Left renal pelvis (tissue), 4 donors: ENCODE data around the gene TMEM229A. TPM values are rescaled to one million over a fixed set of nuclear protein-coding genes. Genes with fewer than 3 reads are reported as not detected.

Experiments
- polyA plus RNA-seq, 4 donors: library from polyadenylated mRNA; unstranded; fragments of 120-200 nt; gene quantifications; one replicate each; pipeline ENCODE4 v1.2.1, GENCODE V29; 2013; ENCODE audit not compliant: insufficient read length in 4 of 4

The TMEM229A gene
- polyA plus RNA-seq, 4 donors = 0.08 to 0.53 (median 0.14) TPM

Other genes starting within 250 kb of the TMEM229A start
- under 1 TPM in 3 of 4 donors, not detected in 1; 0.08 to 0.32 (median 0.30) TPM for gene HYAL4, start 187.9 kb downstream of the TMEM229A start, polyA plus RNA-seq
- gene SPAM1, start 107.8 kb downstream of the TMEM229A start, polyA plus RNA-seq = not detected